Panc1 (cell line): Measurements from ENCODE around the gene GPD1. TPM values are rescaled to one million over a fixed set of nuclear protein-coding genes. Genes with fewer than 3 reads are reported as not detected.
"Not testable (repeated sequence)": the region's sequence is repeated elsewhere in the genome, so short reads cannot be mapped to it uniquely, and the experiment has no call there.

Experiments used
- ATAC-seq: fragments of 200-7000 bp; cut with Tn5 transposase; 2 replicates; pipeline ENCODE4 v1.9.1; 2020; ENCODE audit warnings: mild to moderate bottlenecking, moderate library complexity
- BruUV-seq: library from RNA; stranded (reverse); fragments of 400-500 nt; replicated peaks from 2 replicates; lab custom pipeline; 2021; lab: Mats Ljungman, UMichigan
- CTCF ChIA-PET: fragments of 300-600 bp; sonication (Branson Sonifier 250); formaldehyde crosslinking; loops from one replicate; lab custom pipeline; 2022; ENCODE audit warnings: antibody characterized with exemption; lab: Charles Lee
- POLR2A ChIA-PET: fragments of 300-600 bp; sonication (Branson Sonifier 250); formaldehyde crosslinking; loops from one replicate; lab custom pipeline; 2022; ENCODE audit warnings: antibody characterized with exemption; lab: Charles Lee
- DNase-seq: peaks from one replicate; pipeline ENCODE4 v3.0.0-alpha.2; 2010; ENCODE audit warnings: low read depth, low spot score
- H3K27ac ChIP-seq: 2 replicates; pipeline ENCODE4 v1.5.1; 2011; ENCODE audit warnings: mild to moderate bottlenecking, low read length, inconsistent platforms
- H3K27me3 ChIP-seq: fragments of 200-500 bp; sonication (Bioruptor generic); 2 replicates; pipeline ENCODE4 v1.6.0; 2014; ENCODE audit warnings: low read length, inconsistent platforms; ENCODE audit not compliant: control insufficient read depth, insufficient read depth
- H3K36me3 ChIP-seq: fragments of 200-500 bp; sonication (Bioruptor generic); 2 replicates; pipeline ENCODE4 v1.5.1; 2014; ENCODE audit warnings: inconsistent platforms, mild to moderate bottlenecking, low read length, moderate library complexity; ENCODE audit not compliant: control insufficient read depth, insufficient read depth
- H3K4me1 ChIP-seq: 2 replicates; pipeline ENCODE4 v1.5.1; 2011; ENCODE audit warnings: inconsistent platforms, mild to moderate bottlenecking, low read length, moderate library complexity; ENCODE audit not compliant: control insufficient read depth, insufficient read depth
- H3K4me3 ChIP-seq, 2 experiments: 2 replicates each; pipeline ENCODE4 v1.5.1; 2011 to 2012; ENCODE audit warnings: low read depth in 2 of 2, low read length in 2 of 2, mild to moderate bottlenecking in 2 of 2, inconsistent platforms in 1 of 2, moderate library complexity in 1 of 2
- H3K9me3 ChIP-seq: fragments of 200-500 bp; sonication (Bioruptor generic); 2 replicates; pipeline ENCODE4 v1.5.1; 2014; ENCODE audit warnings: low read depth, mild to moderate bottlenecking, inconsistent platforms, low read length, moderate library complexity; ENCODE audit not compliant: control insufficient read depth, insufficient read depth
- CTCF ChIP-seq: fragments of 450-650 bp; IDR thresholded peaks from 2 replicates; pipeline ENCODE4 v1.5.1; 2017; ENCODE audit warnings: mild to moderate bottlenecking
- POLR2AphosphoS5 ChIP-seq: IDR thresholded peaks from 2 replicates; pipeline ENCODE4 v1.6.1; 2012; ENCODE audit warnings: mild to moderate bottlenecking, low read depth, low read length, moderate library complexity
- REST ChIP-seq, 2 experiments: IDR thresholded peaks; 2 replicates each; pipeline ENCODE4 v1.6.1; 2011 to 2012; ENCODE audit warnings: low read depth in 2 of 2, control low read depth in 1 of 2, low read length in 1 of 2, mild to moderate bottlenecking in 1 of 2, moderate library complexity in 1 of 2; ENCODE audit not compliant: insufficient read depth in 1 of 2
- SIN3A ChIP-seq: IDR thresholded peaks from 2 replicates; pipeline ENCODE4 v1.6.1; 2012; ENCODE audit warnings: low read depth, mild to moderate bottlenecking, low read length, moderate library complexity, borderline replicate concordance; ENCODE audit not compliant: insufficient read depth
- TCF7L2 ChIP-seq: IDR thresholded peaks from 2 replicates; pipeline ENCODE4 v1.6.1; 2011; ENCODE audit warnings: mild to moderate bottlenecking, low read depth, low read length, inconsistent platforms
- in situ Hi-C: cut with HindIII; loops from 2 replicates; pipeline ENCODE4 v1.10.0; 2016; ENCODE audit warnings: low sequenced_read_pairs, low pct_unique_long_range_greater_than_20kb
- intact Hi-C: fragments of 100-400 bp; cut with micrococcal nuclease; formaldehyde crosslinking; loops from one replicate; pipeline ENCODE4 v1.10.0; 2022; ENCODE audit not compliant: unreplicated experiment
- total RNA-seq: library from RNA; stranded (reverse); gene quantifications from one replicate; pipeline ENCODE4 v1.2.1, GENCODE V29; 2021; ENCODE audit not compliant: unreplicated experiment

Gene GPD1
- total RNA-seq, 1 experiment from 2014 or later, result 0.28 TPM

- in situ Hi-C loops (no loop called here), intact Hi-C loops (loop anchor here (10.0 kb wide), 1 partner anchor 232 kb away; no protein-coding TSS in a partner anchor)
- H3K9me3 ChIP-seq, result no peaks in the 10 kb centered on the region
- no peak overlapping the region for H3K27ac ChIP-seq
- no peak for ATAC-seq
- no peak for DNase-seq
- peaks cover 4% of the 10 kb centered on the region; the same call in 1 of the 2 replicates for H3K4me1 ChIP-seq
- H3K4me3 ChIP-seq, result no peak overlapping the region
- TF ChIP-seq SIN3A (no peak), CTCF (no peak), REST (IDR thresholded peaks at IDR 0.05; ENCODE audit: insufficient read depth in 1 of 2, low read depth in 2 of 2, low read length in 1 of 2) (no peak), TCF7L2 (no peak), POLR2AphosphoS5 (no peak)
- H3K27me3 ChIP-seq, result no peaks in the 10 kb centered on the region
- BruUV-seq, result TSS peak; percentile 96
- H3K36me3 ChIP-seq, result no peaks in the 10 kb centered on the region; the same call in 1 of the 2 replicates
- ChIA-PET POLR2A (no interaction called here), CTCF (interaction anchor here (1.4 kb wide), 1 partner anchor 14 kb away, joined by 6 read pairs; no protein-coding TSS in a partner anchor)
Measured at GRCh38 chr12:50083301-50083700, 20.5 kb upstream of the GPD1 start.

GRCh38 chr12:50084409-50084774, 19.4 kb upstream of the GPD1 start:
- H3K4me1 ChIP-seq, BruUV-seq, H3K36me3 ChIP-seq, ATAC-seq, in situ Hi-C loops, H3K9me3 ChIP-seq, DNase-seq, H3K27me3 ChIP-seq: not testable (repeated sequence)
- Histone ChIP-seq H3K27ac (peak overlapping the region; percentile 97), H3K4me3 (peak overlapping the region; percentile 80 to 88)
- intact Hi-C loops, result loop anchor here (10.0 kb wide), 1 partner anchor 230 kb away; no protein-coding TSS in a partner anchor
- POLR2A ChIA-PET, result interaction anchor here (0.7 to 1.0 kb wide), 5 partner anchors 10 to 290 kb away, joined by 5 to 20 read pairs (median 13); no protein-coding TSS in a partner anchor
- CTCF ChIA-PET, result interaction anchor here (0.7 to 2.6 kb wide), 9 partner anchors 10 to 420 kb away, joined by 3 to 11 read pairs (median 8); partner anchors contain the start of genes CERS5 and COX14
